ENCODE data around the gene OSBPL3.

OSBPL3 gene

GRCh38 chr7:24899905-24900304, 80.1 kb downstream of the OSBPL3 start:
- no peak for DNase-seq
- no peaks in the 10 kb centered on the region for H3K36me3 Mint-ChIP-seq (ENCODE audit: low read depth)
- H3K4me3 Mint-ChIP-seq, result no peak overlapping the region
- H3K4me1 Mint-ChIP-seq, result peaks cover 5% of the 10 kb centered on the region
- no peaks in the 10 kb centered on the region for H3K9me3 Mint-ChIP-seq
- no peak overlapping the region for H3K27ac Mint-ChIP-seq
- TF ChIP-seq CTCF (IDR thresholded peaks at IDR 0.05), result no peak
- no peaks in the 10 kb centered on the region for H3K27me3 Mint-ChIP-seq (ENCODE audit: low read depth, poor library complexity)

GRCh38 chr7:24899161-24899560, 80.8 kb downstream of the OSBPL3 start:
- no peak for DNase-seq
- Mint-ChIP-seq H3K9me3 (no peaks in the 10 kb centered on the region), H3K36me3 (ENCODE audit: low read depth) (no peaks in the 10 kb centered on the region), H3K4me1 (peaks cover 13% of the 10 kb centered on the region), H3K27me3 (ENCODE audit: low read depth, poor library complexity) (no peaks in the 10 kb centered on the region), H3K4me3 (no peak overlapping the region), H3K27ac (no peak overlapping the region)
- TF ChIP-seq CTCF (IDR thresholded peaks at IDR 0.05), result no peak

GRCh38 chr7:24898691-24899090, 81.3 kb downstream of the OSBPL3 start:
- Mint-ChIP-seq H3K27me3 (ENCODE audit: low read depth, poor library complexity) (no peaks in the 10 kb centered on the region), H3K4me3 (no peak overlapping the region), H3K4me1 (peaks cover 14% of the 10 kb centered on the region), H3K9me3 (no peaks in the 10 kb centered on the region), H3K27ac (no peak overlapping the region), H3K36me3 (ENCODE audit: low read depth) (no peaks in the 10 kb centered on the region)
- no peak for TF ChIP-seq CTCF (IDR thresholded peaks at IDR 0.05)
- no peak for DNase-seq

- no peak for TF ChIP-seq CTCF (IDR thresholded peaks at IDR 0.05)
- H3K27ac Mint-ChIP-seq, result no peak overlapping the region
- H3K27me3 Mint-ChIP-seq (ENCODE audit: low read depth, poor library complexity), result no peaks in the 10 kb centered on the region
- no peak for DNase-seq
- peaks cover 23% of the 10 kb centered on the region for H3K4me1 Mint-ChIP-seq
- H3K4me3 Mint-ChIP-seq, result no peak overlapping the region
- no peaks in the 10 kb centered on the region for H3K36me3 Mint-ChIP-seq (ENCODE audit: low read depth)
- no peaks in the 10 kb centered on the region for H3K9me3 Mint-ChIP-seq
Measured at GRCh38 chr7:24896031-24896501, 83.9 kb downstream of the OSBPL3 start.

- no peak overlapping the region for H3K4me3 Mint-ChIP-seq
Measured at GRCh38 chr7:24894429-24895221, 85.4 kb downstream of the OSBPL3 start.

More at GRCh38 chr7:24894429-24895221, 85.4 kb downstream of the OSBPL3 start:
- Mint-ChIP-seq H3K27ac (no peak overlapping the region), H3K27me3 (ENCODE audit: low read depth, poor library complexity) (no peaks in the 10 kb centered on the region), H3K4me1 (peaks cover 34% of the 10 kb centered on the region), H3K36me3 (ENCODE audit: low read depth) (no peaks in the 10 kb centered on the region), H3K9me3 (no peaks in the 10 kb centered on the region)
- TF ChIP-seq CTCF (IDR thresholded peaks at IDR 0.05), result no peak
- DNase-seq, result no peak
